PFSK-1 (cell line): Measurements from ENCODE around the gene FKBP10.
A peak's percentile ranks its signal among the peaks of the same experiment; 100 is the strongest.

Experiments used
- FOXP2 ChIP-seq: optimal IDR thresholded peaks from 2 replicates; pipeline ENCODE3; 2011; ENCODE audit warnings: borderline replicate concordance, control low read depth, inconsistent platforms; ENCODE audit not compliant: insufficient read depth; ENCODE audit errors: extremely low read length, extremely low read depth
- POLR2AphosphoS5 ChIP-seq: IDR thresholded peaks from 2 replicates; pipeline ENCODE4 v1.6.1; 2012; ENCODE audit warnings: low read depth, mild to moderate bottlenecking, control low read depth, low read length, moderate library complexity
- REST ChIP-seq, 2 experiments: IDR thresholded peaks; 2 replicates each; pipeline versions ENCODE4 v1.6.1 to v1.8.0; 2011 to 2012; ENCODE audit warnings: low read depth in 2 of 2, low read length in 2 of 2, control low read depth in 1 of 2, inconsistent platforms in 1 of 2, mild to moderate bottlenecking in 1 of 2, moderate library complexity in 1 of 2; ENCODE audit not compliant: insufficient read depth in 1 of 2
- SIN3A ChIP-seq: IDR thresholded peaks from 2 replicates; pipeline ENCODE4 v1.6.1; 2012; ENCODE audit warnings: mild to moderate bottlenecking, low read length, moderate library complexity, borderline replicate concordance; ENCODE audit not compliant: insufficient read depth
- TAF1 ChIP-seq: IDR thresholded peaks from 2 replicates; pipeline ENCODE4 v1.6.1; 2012; ENCODE audit warnings: low read length, control low read depth, borderline replicate concordance; ENCODE audit not compliant: insufficient read depth

The FKBP10 gene

GRCh38 chr17:41775394-41776226, 37.2 kb upstream of the FKBP10 start:
- TF ChIP-seq REST (IDR thresholded peaks at IDR 0.05; ENCODE audit: insufficient read depth in 1 of 2, low read depth in 2 of 2, low read length in 2 of 2) (no peak), SIN3A (no peak), POLR2AphosphoS5 (no peak), TAF1 (no peak), FOXP2 (no peak)

GRCh38 chr17:41777157-41777573, 35.6 kb upstream of the FKBP10 start:
- TF ChIP-seq FOXP2 (no peak), SIN3A (no peak), POLR2AphosphoS5 (no peak), REST (IDR thresholded peaks at IDR 0.05; ENCODE audit: insufficient read depth in 1 of 2, low read depth in 2 of 2, low read length in 2 of 2) (no peak), TAF1 (no peak)

GRCh38 chr17:41777574-41778188, 35.1 kb upstream of the FKBP10 start:
- TF ChIP-seq SIN3A (peak; percentile 85; the same call in 1 of the 2 replicates), REST (IDR thresholded peaks at IDR 0.05; ENCODE audit: insufficient read depth in 1 of 2, low read depth in 2 of 2, low read length in 2 of 2) (peak in 1 of 2 experiments; percentile 80; a peak in 2 of 4 replicates), TAF1 (no peak), FOXP2 (peak; percentile 94), POLR2AphosphoS5 (peak; percentile 56)

GRCh38 chr17:41779954-41780353, 32.9 kb upstream of the FKBP10 start:
- no peak for TF ChIP-seq FOXP2

- TF ChIP-seq TAF1 (no peak), REST (IDR thresholded peaks at IDR 0.05; ENCODE audit: insufficient read depth in 1 of 2, low read depth in 2 of 2, low read length in 2 of 2) (no peak), POLR2AphosphoS5 (no peak), FOXP2 (no peak), SIN3A (no peak)
Measured at GRCh38 chr17:41781404-41782110, 31.2 kb upstream of the FKBP10 start.
